PC-3 (cell line): ENCODE data around the gene NELFA. TPM values are rescaled to one million over a fixed set of nuclear protein-coding genes. Genes with fewer than 3 reads are reported as not detected.

Experiments
- ATAC-seq: fragments of 200-7000 bp; cut with Tn5 transposase; 2 replicates; pipeline ENCODE4 v1.9.1; 2020; ENCODE audit warnings: mild to moderate bottlenecking, moderate library complexity
- BruUV-seq: library from RNA; stranded (reverse); fragments of 400-500 nt; replicated peaks from 2 replicates; lab custom pipeline; 2021; lab: Mats Ljungman, UMichigan
- CTCF ChIA-PET: fragments of 300-600 bp; sonication (Branson Sonifier 250); formaldehyde crosslinking; loops from one replicate; lab custom pipeline; 2022; ENCODE audit warnings: antibody characterized with exemption; lab: Charles Lee
- POLR2A ChIA-PET: fragments of 300-600 bp; sonication (Branson Sonifier 250); formaldehyde crosslinking; loops from one replicate; lab custom pipeline; 2022; ENCODE audit warnings: antibody characterized with exemption; ENCODE audit not compliant: unreplicated experiment; lab: Charles Lee
- DNase-seq: peaks from one replicate; pipeline ENCODE4 v3.0.0-alpha.2; 2015
- H2AFZ ChIP-seq: fragments of 300-600 bp; sonication (generic); 2 replicates; pipeline ENCODE4 v1.6.0; 2016; ENCODE audit warnings: antibody characterized with exemption, low read length
- H3F3A ChIP-seq: fragments of 300-600 bp; sonication (generic); one replicate; pipeline ENCODE4 v1.6.0; 2017; ENCODE audit warnings: antibody characterized with exemption, low read length, control low read depth, mild to moderate bottlenecking; ENCODE audit not compliant: unreplicated experiment
- H3K27ac ChIP-seq: fragments of 300-600 bp; sonication (generic); 2 replicates; pipeline ENCODE4 v1.5.1; 2016; ENCODE audit warnings: mild to moderate bottlenecking, low read length
- H3K27me3 ChIP-seq: fragments of 300-600 bp; sonication (generic); 2 replicates; pipeline ENCODE4 v1.6.1; 2016; ENCODE audit warnings: low read length, mixed read lengths
- H3K36me3 ChIP-seq: fragments of 300-600 bp; sonication (generic); 2 replicates; pipeline ENCODE4 v1.6.1; 2016; ENCODE audit warnings: low read depth, mixed run types, low read length, mixed read lengths
- H3K4me1 ChIP-seq: fragments of 300-600 bp; sonication (generic); 2 replicates; pipeline ENCODE4 v1.5.1; 2016; ENCODE audit warnings: low read length; ENCODE audit not compliant: insufficient read depth
- H3K4me2 ChIP-seq: fragments of 300-600 bp; sonication (generic); 2 replicates; pipeline ENCODE4 v1.6.0; 2016; ENCODE audit warnings: low read length
- H3K4me3 ChIP-seq: fragments of 300-600 bp; sonication (generic); 2 replicates; pipeline ENCODE4 v1.5.1; 2016; ENCODE audit warnings: mild to moderate bottlenecking, low read length, mixed read lengths
- H3K79me2 ChIP-seq: fragments of 300-600 bp; sonication (generic); 2 replicates; pipeline ENCODE4 v1.6.1; 2017; ENCODE audit warnings: low read length, mixed read lengths
- H3K9ac ChIP-seq: fragments of 300-600 bp; sonication (generic); 2 replicates; pipeline ENCODE4 v1.6.0; 2016; ENCODE audit warnings: mild to moderate bottlenecking, low read length
- H3K9me2 ChIP-seq: fragments of 300-600 bp; sonication (generic); replicated peaks from 2 replicates; pipeline ENCODE4 v1.6.1; 2016; ENCODE audit warnings: mixed run types, low read length, mixed read lengths
- H3K9me3 ChIP-seq: fragments of 300-600 bp; sonication (generic); 2 replicates; pipeline ENCODE4 v1.6.1; 2016; ENCODE audit warnings: low read length, mixed read lengths
- H4K20me1 ChIP-seq: fragments of 300-600 bp; sonication (generic); 2 replicates; pipeline ENCODE4 v1.6.1; 2016; ENCODE audit warnings: low read length, mixed read lengths
- EZH2 ChIP-seq: fragments of 300-600 bp; sonication (generic); IDR thresholded peaks from one replicate; pipeline ENCODE4 v1.6.1; 2017; ENCODE audit warnings: antibody characterized with exemption, mild to moderate bottlenecking, low read length; ENCODE audit not compliant: unreplicated experiment
- EZH2phosphoT487 ChIP-seq: fragments of 300-600 bp; sonication (generic); IDR thresholded peaks from 2 replicates; pipeline ENCODE4 v1.6.1; 2018; ENCODE audit warnings: mild to moderate bottlenecking, antibody characterized with exemption, low read length, borderline replicate concordance
- intact Hi-C: fragments of 100-400 bp; cut with micrococcal nuclease; formaldehyde crosslinking; loops from 2 replicates; pipeline ENCODE4 v1.9.0; 2023
- total RNA-seq: library from RNA; depleted of rRNA; stranded (reverse); fragments of >200 nt; gene quantifications from 2 replicates; pipeline ENCODE4 v1.2.3, GENCODE V29; 2014
- TF ChIP-seq, protein P1 (sequence below): fragments of 300-600 bp; sonication (generic); conservative IDR thresholded peaks from 2 replicates; pipeline ENCODE4 v1.5.1; 2017; ENCODE audit warnings: antibody characterized with exemption, low read depth, mild to moderate bottlenecking, low read length

The NELFA gene
- total RNA-seq, 1 experiment from 2014 or later = 30.0 TPM

DNA sequence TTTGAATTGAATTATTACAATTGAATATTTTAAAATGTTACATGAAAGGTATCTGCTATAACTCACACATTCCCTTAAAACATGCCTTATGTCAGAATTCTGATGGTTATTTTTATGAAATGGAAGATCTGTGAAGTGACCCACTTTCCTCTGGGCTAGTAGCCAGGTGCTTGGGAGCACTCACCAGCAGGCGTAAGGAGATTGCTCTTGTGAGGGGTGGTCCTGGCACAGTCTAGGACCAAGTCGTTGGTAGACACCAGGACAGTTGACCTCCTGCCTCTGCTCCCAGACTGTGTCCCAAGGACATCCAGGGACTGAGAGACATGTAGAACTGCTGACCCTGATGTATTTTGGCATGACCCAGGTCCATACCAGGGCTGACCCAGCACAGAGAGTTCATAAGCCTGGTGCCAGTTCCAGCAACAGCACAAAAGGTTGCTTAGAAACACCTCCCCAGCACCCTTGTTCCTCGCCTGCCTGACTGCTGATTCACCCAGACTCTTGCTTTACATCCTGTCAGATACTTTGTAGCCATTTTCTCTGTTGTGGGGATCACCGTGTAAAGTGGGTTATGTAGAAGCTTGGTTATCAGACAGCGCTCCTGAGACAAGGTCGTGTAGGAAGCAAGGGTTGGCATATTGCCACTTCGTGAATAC, 48.5 kb downstream of the NELFA start:
- no peak overlapping the region for H2AFZ ChIP-seq
- H4K20me1 ChIP-seq = no peaks in the 10 kb centered on the region
- no TSS peak for BruUV-seq
- no peaks in the 10 kb centered on the region for H3K79me2 ChIP-seq
- H3K9me3 ChIP-seq = no peaks in the 10 kb centered on the region
- H3K4me2 ChIP-seq = no peak overlapping the region
- peaks cover 53% of the 10 kb centered on the region for H3K36me3 ChIP-seq
- no peak overlapping the region for H3K9ac ChIP-seq
- ChIA-PET POLR2A (no interaction called here), CTCF (no interaction called here)
- H3K4me3 ChIP-seq = no peak overlapping the region
- DNase-seq (no peak), ATAC-seq (no peak)
- H3K27me3 ChIP-seq = no peaks in the 10 kb centered on the region
- TF ChIP-seq, protein P1, sequence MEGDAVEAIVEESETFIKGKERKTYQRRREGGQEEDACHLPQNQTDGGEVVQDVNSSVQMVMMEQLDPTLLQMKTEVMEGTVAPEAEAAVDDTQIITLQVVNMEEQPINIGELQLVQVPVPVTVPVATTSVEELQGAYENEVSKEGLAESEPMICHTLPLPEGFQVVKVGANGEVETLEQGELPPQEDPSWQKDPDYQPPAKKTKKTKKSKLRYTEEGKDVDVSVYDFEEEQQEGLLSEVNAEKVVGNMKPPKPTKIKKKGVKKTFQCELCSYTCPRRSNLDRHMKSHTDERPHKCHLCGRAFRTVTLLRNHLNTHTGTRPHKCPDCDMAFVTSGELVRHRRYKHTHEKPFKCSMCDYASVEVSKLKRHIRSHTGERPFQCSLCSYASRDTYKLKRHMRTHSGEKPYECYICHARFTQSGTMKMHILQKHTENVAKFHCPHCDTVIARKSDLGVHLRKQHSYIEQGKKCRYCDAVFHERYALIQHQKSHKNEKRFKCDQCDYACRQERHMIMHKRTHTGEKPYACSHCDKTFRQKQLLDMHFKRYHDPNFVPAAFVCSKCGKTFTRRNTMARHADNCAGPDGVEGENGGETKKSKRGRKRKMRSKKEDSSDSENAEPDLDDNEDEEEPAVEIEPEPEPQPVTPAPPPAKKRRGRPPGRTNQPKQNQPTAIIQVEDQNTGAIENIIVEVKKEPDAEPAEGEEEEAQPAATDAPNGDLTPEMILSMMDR = no peak
- no peak for TF ChIP-seq EZH2
- TF ChIP-seq EZH2phosphoT487 = no peak
- H3F3A ChIP-seq = no peaks in the 10 kb centered on the region
- intact Hi-C loops = no loop called here
- no peak overlapping the region for H3K27ac ChIP-seq
- H3K9me2 ChIP-seq = no peaks in the 10 kb centered on the region
- H3K4me1 ChIP-seq = no peaks in the 10 kb centered on the region

DNA sequence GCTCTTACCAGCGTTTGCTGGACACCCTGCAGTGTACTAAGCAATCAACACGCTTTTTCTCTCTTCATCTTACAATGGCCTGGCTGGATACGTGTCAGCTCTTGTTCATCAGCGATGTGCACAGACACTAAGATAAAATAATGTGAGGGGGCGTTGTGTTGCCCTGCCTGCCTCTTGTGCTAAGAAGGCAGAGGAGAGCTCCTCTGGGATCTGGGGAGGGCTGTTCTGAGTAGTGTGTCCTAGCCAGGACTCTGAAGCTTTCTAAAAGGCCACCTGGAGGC, 49.7 kb downstream of the NELFA start:
- Histone ChIP-seq H3K27me3 (no peaks in the 10 kb centered on the region), H4K20me1 (no peaks in the 10 kb centered on the region), H3K36me3 (peaks cover 44% of the 10 kb centered on the region), H3K27ac (no peak overlapping the region), H2AFZ (no peak overlapping the region), H3F3A (no peaks in the 10 kb centered on the region), H3K4me3 (no peak overlapping the region), H3K9me3 (no peaks in the 10 kb centered on the region), H3K9ac (no peak overlapping the region), H3K9me2 (no peaks in the 10 kb centered on the region), H3K79me2 (no peaks in the 10 kb centered on the region), H3K4me1 (no peaks in the 10 kb centered on the region), H3K4me2 (no peak overlapping the region)
- no peak for ATAC-seq
- CTCF ChIA-PET = no interaction called here
- intact Hi-C loops = no loop called here
- TF ChIP-seq EZH2 = no peak
- TF ChIP-seq EZH2phosphoT487 = no peak
- TF ChIP-seq, protein P1 = no peak
- no TSS peak for BruUV-seq
- DNase-seq = no peak
- POLR2A ChIA-PET = no interaction called here

DNA sequence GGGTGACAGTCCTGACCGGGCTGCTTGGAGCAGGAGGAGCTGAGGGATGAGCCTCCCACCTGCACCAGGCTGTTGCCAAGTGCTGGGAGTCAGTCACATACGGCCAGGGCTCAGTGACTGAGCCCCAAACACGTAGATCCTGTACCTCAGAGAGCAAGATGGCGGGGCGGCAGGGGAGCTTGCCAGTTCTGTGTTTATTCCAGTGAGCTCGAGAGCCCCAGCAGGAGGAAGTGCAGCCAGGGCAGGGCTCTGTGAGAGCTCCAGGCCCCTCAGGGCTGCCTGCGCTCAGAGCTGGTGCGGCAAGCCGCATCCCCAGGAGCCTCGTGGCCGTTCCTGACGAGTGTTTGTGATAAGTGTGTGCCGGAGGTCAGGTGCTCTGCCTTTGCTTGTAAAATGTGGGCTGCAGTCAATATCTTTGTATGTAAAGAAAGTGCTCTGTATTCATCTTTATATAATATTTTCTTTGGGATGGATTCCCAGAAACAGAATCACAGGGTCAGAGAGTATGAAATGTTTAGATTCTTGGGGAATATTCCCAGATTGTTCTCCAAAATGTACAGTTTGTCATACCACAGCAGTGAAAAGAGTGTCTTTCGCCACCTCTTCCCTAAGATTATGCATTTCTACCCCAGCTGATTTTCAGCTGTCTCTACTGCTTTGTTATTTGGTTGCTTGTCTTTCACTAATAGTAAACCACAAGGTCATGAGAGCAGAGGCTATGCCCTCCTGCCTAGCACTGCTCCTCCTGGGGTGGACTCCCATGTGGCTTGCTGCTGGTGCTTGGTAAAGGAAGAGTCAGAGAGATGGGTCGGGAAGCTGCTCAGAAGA, 50.3 kb downstream of the NELFA start:
- Histone ChIP-seq H3K27me3 (no peaks in the 10 kb centered on the region), H3K4me3 (no peak overlapping the region), H3K4me2 (no peak overlapping the region), H3F3A (no peaks in the 10 kb centered on the region), H2AFZ (no peak overlapping the region), H4K20me1 (no peaks in the 10 kb centered on the region), H3K9me2 (no peaks in the 10 kb centered on the region), H3K36me3 (peaks cover 41% of the 10 kb centered on the region), H3K79me2 (no peaks in the 10 kb centered on the region), H3K27ac (no peak overlapping the region), H3K4me1 (no peaks in the 10 kb centered on the region), H3K9ac (no peak overlapping the region), H3K9me3 (no peaks in the 10 kb centered on the region)
- BruUV-seq = no TSS peak
- ChIA-PET CTCF (no interaction called here), POLR2A (no interaction called here)
- TF ChIP-seq EZH2phosphoT487 (no peak), EZH2 (no peak)
- TF ChIP-seq, protein P1 = no peak
- ATAC-seq = no peak
- DNase-seq = no peak
- intact Hi-C loops = no loop called here
